MM.1S (cell line): ENCODE results near the gene AMDHD1.

ENCODE experiments used
- DNase-seq: peaks from one replicate; pipeline ENCODE4 v3.0.0-alpha.2; 2015
- H2AFZ ChIP-seq: fragments of 300-600 bp; sonication (generic); 2 replicates; pipeline ENCODE4 v1.6.0; 2016; ENCODE audit warnings: antibody characterized with exemption, low read length
- H3F3A ChIP-seq: fragments of 300-600 bp; sonication (generic); 2 replicates; pipeline ENCODE4 v1.6.1; 2016; ENCODE audit warnings: mild to moderate bottlenecking, antibody characterized with exemption, low read length, moderate library complexity, mixed read lengths; ENCODE audit not compliant: insufficient read depth
- H3K27ac ChIP-seq: fragments of 300-600 bp; sonication (generic); 2 replicates; pipeline ENCODE4 v1.5.1; 2016; ENCODE audit warnings: mild to moderate bottlenecking, low read length
- H3K27me3 ChIP-seq: fragments of 300-600 bp; sonication (generic); replicated peaks from 2 replicates; pipeline ENCODE4 v1.6.0; 2016; ENCODE audit warnings: low read length; ENCODE audit not compliant: insufficient read depth
- H3K36me3 ChIP-seq: fragments of 300-600 bp; sonication (generic); replicated peaks from 2 replicates; pipeline ENCODE4 v1.6.1; 2016; ENCODE audit warnings: mild to moderate bottlenecking, low read length, mixed read lengths; ENCODE audit not compliant: insufficient read depth
- H3K4me1 ChIP-seq: fragments of 300-600 bp; sonication (generic); 2 replicates; pipeline ENCODE4 v1.6.1; 2016; ENCODE audit warnings: low read length, mixed read lengths
- H3K4me2 ChIP-seq: fragments of 300-600 bp; sonication (generic); 2 replicates; pipeline ENCODE4 v1.6.0; 2016; ENCODE audit warnings: low read depth, low read length
- H3K4me3 ChIP-seq: fragments of 300-600 bp; sonication (generic); 2 replicates; pipeline ENCODE4 v1.5.1; 2016; ENCODE audit warnings: low read length, mixed read lengths
- H3K79me2 ChIP-seq: fragments of 300-600 bp; sonication (generic); 2 replicates; pipeline ENCODE4 v1.6.1; 2016; ENCODE audit warnings: mixed run types, low read length, mixed read lengths
- H3K9ac ChIP-seq: fragments of 300-600 bp; sonication (generic); 2 replicates; pipeline ENCODE4 v1.6.1; 2016; ENCODE audit warnings: low read length, mixed read lengths
- H3K9me2 ChIP-seq: fragments of 300-600 bp; sonication (generic); replicated peaks from 2 replicates; pipeline ENCODE4 v1.6.1; 2016; ENCODE audit warnings: mild to moderate bottlenecking, low read length, mixed read lengths; ENCODE audit not compliant: insufficient read depth
- H3K9me3 ChIP-seq: fragments of 300-600 bp; sonication (generic); replicated peaks from 2 replicates; pipeline ENCODE4 v1.6.1; 2016; ENCODE audit warnings: mild to moderate bottlenecking, low read length, mixed read lengths; ENCODE audit not compliant: insufficient read depth
- H4K20me1 ChIP-seq: fragments of 300-600 bp; sonication (generic); 2 replicates; pipeline ENCODE4 v1.6.1; 2016; ENCODE audit warnings: mild to moderate bottlenecking, low read length, moderate library complexity, mixed read lengths; ENCODE audit not compliant: insufficient read depth
- EZH2 ChIP-seq: fragments of 300-600 bp; sonication (generic); optimal IDR thresholded peaks from 2 replicates; pipeline ENCODE3; 2017; ENCODE audit warnings: low read depth, mild to moderate bottlenecking, antibody characterized with exemption, low read length, mixed read lengths
- EZH2phosphoT487 ChIP-seq: fragments of 300-600 bp; sonication (generic); IDR thresholded peaks from 2 replicates; pipeline ENCODE4 v1.6.1; 2018; ENCODE audit warnings: antibody characterized with exemption, low read length
- TF ChIP-seq, protein P1 (sequence below): fragments of 300-600 bp; sonication (generic); IDR thresholded peaks from 2 replicates; pipeline ENCODE4 v1.5.1; 2016; ENCODE audit warnings: antibody characterized with exemption, low read length, mixed read lengths

The AMDHD1 gene

GRCh38 chr12:95972832-95973456 is 29.8 kb downstream of the AMDHD1 start:
- Histone ChIP-seq H3K27me3 (no peaks in the 10 kb centered on the region), H3K9me3 (no peaks in the 10 kb centered on the region), H3K27ac (peak overlapping the region; percentile 44; the same call in 1 of the 2 replicates), H3K4me1 (peaks cover 21% of the 10 kb centered on the region), H3K36me3 (no peaks in the 10 kb centered on the region), H3K9ac (no peak overlapping the region), H3K4me2 (peak overlapping the region; percentile 25; the same call in 1 of the 2 replicates), H3K4me3 (no peak overlapping the region), H3K79me2 (no peaks in the 10 kb centered on the region), H3F3A (peaks cover 5% of the 10 kb centered on the region), H2AFZ (peak overlapping the region; percentile 17; the same call in 1 of the 2 replicates), H3K9me2 (no peaks in the 10 kb centered on the region), H4K20me1 (no peaks in the 10 kb centered on the region)
- peak; percentile 81 for DNase-seq
- TF ChIP-seq EZH2 (no peak), EZH2phosphoT487 (no peak)
- TF ChIP-seq, protein P1, sequence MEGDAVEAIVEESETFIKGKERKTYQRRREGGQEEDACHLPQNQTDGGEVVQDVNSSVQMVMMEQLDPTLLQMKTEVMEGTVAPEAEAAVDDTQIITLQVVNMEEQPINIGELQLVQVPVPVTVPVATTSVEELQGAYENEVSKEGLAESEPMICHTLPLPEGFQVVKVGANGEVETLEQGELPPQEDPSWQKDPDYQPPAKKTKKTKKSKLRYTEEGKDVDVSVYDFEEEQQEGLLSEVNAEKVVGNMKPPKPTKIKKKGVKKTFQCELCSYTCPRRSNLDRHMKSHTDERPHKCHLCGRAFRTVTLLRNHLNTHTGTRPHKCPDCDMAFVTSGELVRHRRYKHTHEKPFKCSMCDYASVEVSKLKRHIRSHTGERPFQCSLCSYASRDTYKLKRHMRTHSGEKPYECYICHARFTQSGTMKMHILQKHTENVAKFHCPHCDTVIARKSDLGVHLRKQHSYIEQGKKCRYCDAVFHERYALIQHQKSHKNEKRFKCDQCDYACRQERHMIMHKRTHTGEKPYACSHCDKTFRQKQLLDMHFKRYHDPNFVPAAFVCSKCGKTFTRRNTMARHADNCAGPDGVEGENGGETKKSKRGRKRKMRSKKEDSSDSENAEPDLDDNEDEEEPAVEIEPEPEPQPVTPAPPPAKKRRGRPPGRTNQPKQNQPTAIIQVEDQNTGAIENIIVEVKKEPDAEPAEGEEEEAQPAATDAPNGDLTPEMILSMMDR = no peak

GRCh38 chr12:95974358-95974757 is 31.2 kb downstream of the AMDHD1 start:
- Histone ChIP-seq H3K9ac (no peak overlapping the region), H3K27me3 (no peaks in the 10 kb centered on the region), H3K79me2 (no peaks in the 10 kb centered on the region), H3K4me2 (no peak overlapping the region), H3K36me3 (no peaks in the 10 kb centered on the region), H3K9me2 (no peaks in the 10 kb centered on the region), H4K20me1 (no peaks in the 10 kb centered on the region), H3K4me1 (peaks cover 21% of the 10 kb centered on the region), H3K27ac (no peak overlapping the region), H3F3A (peaks cover 5% of the 10 kb centered on the region), H3K9me3 (no peaks in the 10 kb centered on the region), H2AFZ (no peak overlapping the region), H3K4me3 (no peak overlapping the region)
- TF ChIP-seq EZH2 = no peak
- TF ChIP-seq, protein P1 = no peak
- no peak for TF ChIP-seq EZH2phosphoT487
- DNase-seq = no peak

- Histone ChIP-seq H3K27ac (no peak overlapping the region), H3K79me2 (no peaks in the 10 kb centered on the region), H4K20me1 (no peaks in the 10 kb centered on the region), H3K9me3 (no peaks in the 10 kb centered on the region), H3F3A (peaks cover 5% of the 10 kb centered on the region), H3K4me3 (no peak overlapping the region), H3K36me3 (no peaks in the 10 kb centered on the region), H3K4me2 (no peak overlapping the region), H3K9me2 (no peaks in the 10 kb centered on the region), H3K4me1 (peaks cover 21% of the 10 kb centered on the region), H2AFZ (no peak overlapping the region), H3K27me3 (no peaks in the 10 kb centered on the region), H3K9ac (no peak overlapping the region)
- TF ChIP-seq, protein P1 = no peak
- no peak for TF ChIP-seq EZH2
- no peak for TF ChIP-seq EZH2phosphoT487
- no peak for DNase-seq
Measured at GRCh38 chr12:95975491-95975890, 32.4 kb downstream of the AMDHD1 start.
